Ovary (tissue), 3 donors: ENCODE data around the gene HOXA5.

Experiments used
- CTCF ChIP-seq, 3 donors: fragments of 450-650 bp in 2 of 3; fragments of 200-600 bp in 1 of 3; IDR thresholded peaks; one replicate each; pipeline versions ENCODE4 v1.5.1 to v1.8.0; 2016 to 2022; ENCODE audit warnings: antibody characterized with exemption in 3 of 3, mild to moderate bottlenecking in 1 of 3
- POLR2A ChIP-seq: fragments of 450-650 bp; IDR thresholded peaks from one replicate; pipeline ENCODE4 v1.6.1; 2017; ENCODE audit warnings: antibody characterized with exemption, mild to moderate bottlenecking, moderate library complexity
- donor health status: DM: no; HTN: no; CAD: no.

- TF ChIP-seq CTCF (IDR thresholded peaks at IDR 0.05), result no peak
- no peak for TF ChIP-seq POLR2A
Measured at GRCh38 chr7:27171325-27171636, 27.8 kb upstream of the HOXA5 start.
